A549 (cell line): ENCODE measurements around the gene PAM. TPM values are rescaled to one million over a fixed set of nuclear protein-coding genes. Genes with fewer than 3 reads are reported as not detected.

Experiments
- ATAC-seq, 2 experiments: fragments of 200-7000 bp in 1 of 2; fragments of >200 bp in 1 of 2; cut with Nextera tagmentation in 1 of 2; cut with Tn5 transposase in 1 of 2; 3 replicates each; pipeline versions ENCODE4 v1.8.0 to v1.9.1; 2018 to 2020; ENCODE audit warnings: mild to moderate bottlenecking in 1 of 2, moderate library complexity in 1 of 2
- CTCF ChIA-PET: fragments of 300-600 bp; sonication (Branson Sonifier 250); formaldehyde crosslinking; extraction: SDS; loops from one replicate; lab custom pipeline; 2021; ENCODE audit warnings: antibody characterized with exemption, inconsistent platforms; lab: Yijun Ruan, JAX
- POLR2A ChIA-PET: fragments of 350-600 bp; formaldehyde crosslinking; extraction: SDS; loops from one replicate; lab custom pipeline; 2021; ENCODE audit warnings: antibody characterized with exemption, inconsistent platforms; lab: Yijun Ruan, JAX
- DNase-seq, 2 experiments: peaks; one replicate each; pipeline versions ENCODE4 v3.0.0 to v3.0.0-alpha.2; 2011 to 2016; ENCODE audit warnings: low read depth in 1 of 2, low spot score in 1 of 2
- FAIRE-seq: peaks from 2 replicates; lab custom pipeline; 2011; peaks lifted over from hg19 to GRCh38; lab: Jason Lieb, UNC
- H3K27ac ChIP-seq, 2 experiments: fragments of >200 bp; sonication (Bioruptor Twin); formaldehyde crosslinking; 3 replicates each; pipeline ENCODE4 v1.5.1; 2016 to 2017
- H3K4me1 ChIP-seq: fragments of >200 bp; sonication (Bioruptor Twin); formaldehyde crosslinking; 3 replicates; pipeline ENCODE4 v1.6.1; 2016
- H3K4me2 ChIP-seq: fragments of >200 bp; sonication (Bioruptor Twin); formaldehyde crosslinking; 3 replicates; pipeline ENCODE4 v1.6.1; 2016
- H3K4me3 ChIP-seq: fragments of >200 bp; sonication (Bioruptor Twin); formaldehyde crosslinking; 3 replicates; pipeline ENCODE4 v1.5.1; 2016
- H3K9me3 ChIP-seq: fragments of >200 bp; sonication (Bioruptor Twin); formaldehyde crosslinking; 3 replicates; pipeline ENCODE4 v1.6.1; 2016
- ATOH8 ChIP-seq: fragments of 250-450 bp; sonication (Bioruptor Pico); IDR thresholded peaks from 2 replicates; pipeline ENCODE4 v1.5.0; 2020; ENCODE audit warnings: low read depth, mild to moderate bottlenecking, moderate library complexity
- BCL3 ChIP-seq: fragments of >200 bp; sonication (Bioruptor Twin); formaldehyde crosslinking; IDR thresholded peaks from 3 replicates; pipeline ENCODE4 v1.6.1; 2016
- CTCF ChIP-seq: fragments of >200 bp; sonication (Bioruptor Twin); formaldehyde crosslinking; IDR thresholded peaks from 3 replicates; pipeline ENCODE4 v1.5.1; 2016
- E2F6 ChIP-seq: IDR thresholded peaks from 2 replicates; pipeline ENCODE4 v1.6.1; 2012; ENCODE audit warnings: low read depth, borderline replicate concordance
- ELK1 ChIP-seq: fragments of 150-350 bp; IDR thresholded peaks from 2 replicates; pipeline ENCODE4 v1.6.1; 2014; ENCODE audit warnings: low read depth, mild to moderate bottlenecking, low read length
- EP300 ChIP-seq, 2 experiments: fragments of >200 bp; sonication (Bioruptor Twin); formaldehyde crosslinking; IDR thresholded peaks; 2 replicates in 1 of 2; 3 replicates in 1 of 2; pipeline ENCODE4 v1.6.1; 2016 to 2017
- ESRRA ChIP-seq: fragments of 150-350 bp; IDR thresholded peaks from 2 replicates; pipeline ENCODE4 v1.6.1; 2014; ENCODE audit warnings: mild to moderate bottlenecking, low read length, borderline replicate concordance
- FOSL2 ChIP-seq, 2 experiments: fragments of 450-650 bp in 1 of 2; fragments of >200 bp in 1 of 2; sonication (Bioruptor Twin) in 1 of 2; formaldehyde crosslinking; IDR thresholded peaks; 2 replicates each; pipeline versions ENCODE4 v1.5.0 to v1.6.1; 2016 to 2020; ENCODE audit warnings: mild to moderate bottlenecking in 1 of 2, moderate library complexity in 1 of 2
- GATA3 ChIP-seq: IDR thresholded peaks from 2 replicates; pipeline ENCODE4 v1.6.1; 2012; ENCODE audit warnings: borderline replicate concordance
- HDAC2 ChIP-seq: fragments of 200-600 bp; sonication (generic); IDR thresholded peaks from 2 replicates; pipeline ENCODE4 v1.6.1; 2016
- MAFK ChIP-seq: fragments of 450-650 bp; IDR thresholded peaks from 2 replicates; pipeline ENCODE4 v1.6.1; 2014; ENCODE audit not compliant: partially characterized antibody
- NFE2L2 ChIP-seq: fragments of 150-350 bp; conservative IDR thresholded peaks from 2 replicates; pipeline ENCODE4 v1.6.1; 2014; ENCODE audit warnings: low read length
- NR3C1 ChIP-seq: fragments of >200 bp; sonication (Bioruptor Twin); formaldehyde crosslinking; IDR thresholded peaks from 3 replicates; pipeline ENCODE4 v1.6.1; 2017
- PHF8 ChIP-seq: fragments of 200-600 bp; sonication (generic); IDR thresholded peaks from 2 replicates; pipeline ENCODE4 v1.6.1; 2016; ENCODE audit warnings: low read depth, mild to moderate bottlenecking, antibody characterized with exemption, moderate library complexity, borderline replicate concordance
- RAD21 ChIP-seq, 2 experiments: fragments of >200 bp in 1 of 2; sonication (Bioruptor Twin) in 1 of 2; formaldehyde crosslinking in 1 of 2; IDR thresholded peaks in 1 of 2; conservative IDR thresholded peaks in 1 of 2; 2 replicates in 1 of 2; 3 replicates in 1 of 2; pipeline ENCODE4 v1.6.1; 2012 to 2018; ENCODE audit warnings: inconsistent platforms in 1 of 2
- RNF2 ChIP-seq: fragments of 200-600 bp; sonication (generic); IDR thresholded peaks from 2 replicates; pipeline ENCODE4 v1.6.1; 2016; ENCODE audit warnings: low read depth, mild to moderate bottlenecking, antibody characterized with exemption, moderate library complexity, borderline replicate concordance
- USF2 ChIP-seq: fragments of 450-650 bp; IDR thresholded peaks from 2 replicates; pipeline ENCODE4 v1.6.1; 2014; ENCODE audit warnings: antibody characterized with exemption
- WGBS: methylation state at CpG from one replicate; pipeline ENCODE4 v1.1.6; 2017; ENCODE audit errors: missing lambda C conversion rate; 5-methylcytosine and 5-hydroxymethylcytosine counted together
- polyA plus RNA-seq, 4 experiments: library from polyadenylated mRNA; depleted of rRNA in 3 of 4; stranded (reverse); fragments of >200 nt; fragmentation: RNase III in 1 of 4; extraction: RNeasy Plus Mini Kit Qiagen cat#74134 plus additional on column Dnase treatment in 1 of 4; gene quantifications; 2 replicates in 3 of 4; 3 replicates in 1 of 4; pipeline ENCODE4 v1.2.3, GENCODE V29; 2011 to 2017

PAM gene
- polyA plus RNA-seq, 2 of the 4 experiments (the other 2 are of a cell fraction), result 21.5 to 25.1 TPM

- TF ChIP-seq CTCF (no peak), HDAC2 (no peak), NR3C1 (no peak), NFE2L2 (no peak), EP300 (IDR thresholded peaks at IDR 0.05) (no peak)
- TF ChIP-seq, all 56 proteins: peak for 0
Measured at GRCh38 chr5:102920762-102921161, 165.7 kb downstream of the PAM start (continued).

- ChIA-PET CTCF (no interaction called here), POLR2A (no interaction called here)
- no peak overlapping the region for H3K27ac ChIP-seq
- 27% methylated on average over 1 of the region's 1 CpG for WGBS
- DNase-seq (no peak), FAIRE-seq (peak; percentile 80), ATAC-seq (no peak)
- TF ChIP-seq MAFK, result no peak
- no peak for TF ChIP-seq PHF8
- no peak for TF ChIP-seq CTCF
- TF ChIP-seq NR3C1, result no peak
- 0 out of 2 replicates have a peak, but pooled peaks have one; percentile 10 for TF ChIP-seq FOSL2 (IDR thresholded peaks at IDR 0.05)
- no peak for TF ChIP-seq FOSL2 (CRISPR knock-in tag; IDR thresholded peaks at IDR 0.05)
- no peak for TF ChIP-seq ESRRA
- TF ChIP-seq ATOH8 (CRISPR knock-in tag), result no peak
- no peak for TF ChIP-seq RNF2
- TF ChIP-seq USF2, result no peak
- TF ChIP-seq RAD21 (conservative IDR thresholded peaks at IDR 0.05 in 1 of 2, IDR thresholded peaks at IDR 0.05 in 1 of 2), result no peak
- TF ChIP-seq ELK1, result no peak
- TF ChIP-seq E2F6, result no peak
- peak; percentile 33; the same call in 1 of the 2 replicates for TF ChIP-seq GATA3
- TF ChIP-seq BCL3, result no peak
- H3K4me2 ChIP-seq, result peak overlapping the region; percentile 40
- no peaks in the 10 kb centered on the region for H3K9me3 ChIP-seq
- H3K4me1 ChIP-seq, result peaks cover 20% of the 10 kb centered on the region
- H3K4me3 ChIP-seq, result no peak overlapping the region
Measured at GRCh38 chr5:102921341-102922044, 166.4 kb downstream of the PAM start.
